Measurements from ENCODE around the gene KRR1. TPM values are rescaled to one million over a fixed set of nuclear protein-coding genes. Genes with fewer than 3 reads are reported as not detected.

KRR1 gene
- total RNA-seq, 1 experiment from 2014 or later: 192 TPM

GRCh38 chr12:75477137-75477536 is 34.3 kb downstream of the KRR1 start:
- Histone ChIP-seq H4K20me1 (ENCODE audit: insufficient read depth) (no peaks in the 10 kb centered on the region), H3K36me3 (ENCODE audit: control insufficient read depth in 1 of 2, insufficient read depth in 2 of 2, low read length in 2 of 2) (no peaks in the 10 kb centered on the region), H3K4me3 (replicated peaks in 1 of 2; ENCODE audit: low read depth in 1 of 2, low read length in 2 of 2) (no peak overlapping the region), H2AFZ (ENCODE audit: low read depth, low read length, poor library complexity, severe bottlenecking) (no peak overlapping the region), H3K27me3 (ENCODE audit: insufficient read depth, low read length) (no peaks in the 10 kb centered on the region), H3K4me1 (ENCODE audit: control insufficient read depth in 1 of 2, insufficient read depth in 2 of 2, low read length in 2 of 2) (peaks cover 2 to 16% of the 10 kb centered on the region in 2 experiments; a peak in 3 of 4 replicates), H3K9me2 (ENCODE audit: insufficient read depth) (no peaks in the 10 kb centered on the region), H3K27ac (ENCODE audit: low read depth, low read length) (no peak overlapping the region), H3K9me3 (ENCODE audit: control insufficient read depth in 1 of 2, insufficient read depth in 1 of 2, low read depth in 1 of 2, low read length in 2 of 2) (no peaks in the 10 kb centered on the region), H3K4me2 (ENCODE audit: low read length) (no peak overlapping the region), H3K9ac (ENCODE audit: low read length) (no peak overlapping the region), H3K79me2 (ENCODE audit: insufficient read depth, low read length) (no peaks in the 10 kb centered on the region)
- POLR2A ChIA-PET: no interaction called here
- CTCF ChIA-PET: no interaction called here
- no peak for DNase-seq (ENCODE audit: low read depth, low spot score)
- intact Hi-C loops (cut with micrococcal nuclease): no loop called here
- no TSS peak for BruUV-seq (replicated peaks)
- no peak for ATAC-seq
- RAD21 ChIA-PET (ENCODE audit: low non-redundant PET in 1 of 2, low total read pairs in 2 of 2, uncharacterized antibody in 2 of 2, unreplicated experiment in 2 of 2): no interaction called here
- TF ChIP-seq EZH2 (IDR thresholded peaks at IDR 0.05): no peak
- no peak for TF ChIP-seq FOSL1 (IDR thresholded peaks at IDR 0.05; ENCODE audit: low read depth)
- TF ChIP-seq TCF7L2 (IDR thresholded peaks at IDR 0.05; ENCODE audit: borderline replicate concordance, extremely low read depth, insufficient read depth, insufficient read length): no peak
- TF ChIP-seq ZFX (IDR thresholded peaks at IDR 0.05): no peak
- TF ChIP-seq SP1 (IDR thresholded peaks at IDR 0.05; ENCODE audit: low read depth): no peak
- no peak for TF ChIP-seq ATF3 (IDR thresholded peaks at IDR 0.05)
- TF ChIP-seq ZBTB33 (IDR thresholded peaks at IDR 0.05; ENCODE audit: extremely low read depth, insufficient replicate concordance, low read length): no peak
- no peak for TF ChIP-seq POLR2AphosphoS5 (IDR thresholded peaks at IDR 0.05; ENCODE audit: low read depth, low read length)
- TF ChIP-seq CEBPB (IDR thresholded peaks at IDR 0.05; ENCODE audit: low read depth): no peak
- TF ChIP-seq JUND (IDR thresholded peaks at IDR 0.05): no peak
- TF ChIP-seq EZH2phosphoT487 (IDR thresholded peaks at IDR 0.05; ENCODE audit: borderline replicate concordance): no peak
- no peak for TF ChIP-seq POLR2A (IDR thresholded peaks at IDR 0.05; ENCODE audit: borderline replicate concordance, extremely low read depth, insufficient read depth, insufficient read length)
- no peak for TF ChIP-seq YY1 (IDR thresholded peaks at IDR 0.05; ENCODE audit: extremely low read depth, insufficient replicate concordance, low read depth, low read length)
- TF ChIP-seq ZNF274 (IDR thresholded peaks at IDR 0.05; ENCODE audit: low read depth, low read length): no peak

All from HCT116 (cell line).